Gastroesophageal sphincter (tissue), 2 donors: ENCODE measurements around the gene U2AF1L4.

Source experiments
- EP300 ChIP-seq: sonication (generic); formaldehyde crosslinking; IDR thresholded peaks from one replicate; pipeline ENCODE4 v1.6.1; 2017; ENCODE audit warnings: antibody characterized with exemption, mild to moderate bottlenecking
- POLR2A ChIP-seq, 2 donors: fragments of 450-650 bp; IDR thresholded peaks; one replicate each; pipeline ENCODE4 v1.6.1; 2017; ENCODE audit warnings: antibody characterized with exemption in 2 of 2, mild to moderate bottlenecking in 2 of 2, moderate library complexity in 1 of 2

DNA sequence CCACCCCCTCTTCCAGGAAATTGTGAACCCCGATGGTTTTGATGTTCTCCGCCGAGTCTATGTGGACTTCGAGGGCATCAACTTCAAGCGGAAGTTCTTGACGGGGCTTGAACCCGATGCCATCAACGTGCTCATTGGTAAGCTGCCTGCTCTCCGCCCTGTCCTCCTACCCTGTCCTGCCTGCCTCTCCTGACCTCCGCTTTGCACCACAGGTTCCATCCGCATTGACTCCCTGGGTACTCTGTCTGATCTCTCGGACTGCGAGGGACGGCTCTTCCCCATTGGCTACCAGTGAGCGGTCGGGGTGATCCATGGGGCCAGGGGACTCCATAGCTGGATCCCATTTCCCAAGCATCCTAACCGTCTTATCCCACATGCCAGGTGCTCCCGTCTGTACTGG, 14.9 kb downstream of the U2AF1L4 start:
- TF ChIP-seq EP300 (no peak), POLR2A (IDR thresholded peaks at IDR 0.05) (no peak)
